Stimulated activated CD4-positive, alpha-beta T cell treated with anti-CD3 and anti-CD28 coated beads, Interleukin-4, amount 100 ng/mL, for 24 hours (primary cell): Measurements from ENCODE around the gene KAT2A.
A peak's percentile ranks its signal among the peaks of the same experiment; 100 is the strongest.
"Not testable (repeated sequence)": the region's sequence is repeated elsewhere in the genome, so short reads cannot be mapped to it uniquely, and the experiment has no call there.

Experiments
- DNase-seq: peaks from one replicate; pipeline ENCODE4 v3.0.0-alpha.2; 2020

Gene KAT2A

GRCh38 chr17:42120770-42121769, at the start of gene KAT2A:
Gene KAT2A, minus strand, starts transcription at chr17:42121367. Its CDS starts 63 bp downstream, at chr17:42121304.
- DNase-seq = peak; percentile 80

- no peak for DNase-seq
Measured at GRCh38 chr17:42169351-42169750, 48.2 kb upstream of the KAT2A start.

DNA sequence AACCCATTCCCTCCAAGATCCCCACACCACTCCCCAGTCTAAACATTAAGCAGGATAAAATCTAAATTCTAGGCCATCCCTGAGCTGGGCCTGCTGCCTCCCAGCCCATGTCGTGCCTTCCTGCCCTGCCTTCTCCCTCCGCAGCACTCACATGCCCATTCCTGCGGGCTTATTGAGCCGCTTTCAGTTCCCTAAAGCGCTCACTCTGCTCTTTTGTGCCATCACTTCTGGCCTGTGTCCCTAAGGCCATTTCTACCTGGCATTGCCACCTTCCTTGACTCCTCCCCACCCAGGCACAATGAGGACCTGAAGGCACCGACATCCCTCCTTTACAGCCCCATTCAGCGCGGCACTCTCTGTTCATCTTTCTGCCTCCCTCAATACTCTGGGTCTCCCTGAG, 46.6 kb upstream of the KAT2A start:
- DNase-seq = no peak

GRCh38 chr17:42166196-42166763, 45.1 kb upstream of the KAT2A start:
- DNase-seq = no peak

DNA sequence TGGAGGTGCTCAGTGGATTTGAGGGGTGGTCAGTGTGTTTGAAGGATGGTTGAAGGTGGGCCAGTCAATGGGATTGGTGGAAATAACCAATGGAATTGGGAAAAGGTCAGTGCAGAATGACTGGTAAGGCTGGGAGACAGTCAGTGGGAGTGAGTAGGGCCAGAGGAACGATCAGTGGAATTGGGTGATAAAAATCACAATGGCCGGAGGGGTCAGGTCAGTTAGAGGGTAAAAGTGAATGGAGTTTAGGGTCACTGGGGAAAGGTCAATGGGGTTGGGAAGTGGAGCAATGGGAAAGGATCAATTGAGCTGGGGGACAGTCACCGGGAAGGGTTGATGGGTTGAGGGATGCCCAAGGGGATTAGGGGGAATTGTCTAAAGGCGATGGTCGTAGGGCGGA, 44.6 kb upstream of the KAT2A start:
- no peak for DNase-seq

DNA sequence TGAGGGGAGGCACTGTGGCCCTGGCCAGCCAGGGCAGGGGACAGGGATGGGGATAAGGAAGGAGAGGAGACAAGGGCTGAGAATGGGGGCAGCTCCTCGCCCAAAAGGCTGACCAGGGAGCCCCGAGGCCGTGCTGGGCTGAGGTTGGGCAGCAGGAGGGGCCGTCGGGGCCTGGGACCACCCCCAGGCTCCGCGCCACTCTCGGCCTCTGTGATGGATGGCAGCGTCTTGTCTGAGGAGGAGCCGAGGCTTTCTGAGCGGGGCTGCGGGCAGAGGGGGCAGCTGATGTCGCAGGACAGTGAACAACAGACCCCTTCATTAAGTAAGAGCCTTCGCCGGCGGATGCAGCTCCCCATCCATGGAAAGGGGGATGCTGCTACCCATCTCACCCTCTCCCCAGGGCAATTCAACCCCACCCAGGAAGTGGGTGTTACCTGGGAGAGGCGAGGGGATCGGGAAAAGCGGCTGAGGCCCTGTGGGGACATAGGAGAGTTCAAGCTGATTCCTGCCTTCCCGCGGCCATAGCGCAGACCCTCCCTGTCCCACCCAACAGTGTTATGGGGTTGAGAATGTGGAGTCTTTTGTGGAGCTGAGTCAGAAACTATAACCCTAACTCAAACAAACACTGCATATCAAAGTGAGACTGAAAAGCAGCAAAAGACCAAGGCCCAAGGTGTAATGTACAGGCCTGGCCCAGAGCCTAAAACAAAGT, 42.7 kb upstream of the KAT2A start:
- DNase-seq = no peak

GRCh38 chr17:42163113-42163512, 41.9 kb upstream of the KAT2A start:
- peak; percentile 47 for DNase-seq

GRCh38 chr17:42160531-42160910, 39.4 kb upstream of the KAT2A start:
- DNase-seq = no peak

GRCh38 chr17:42159796-42160530, 38.8 kb upstream of the KAT2A start:
- no peak for DNase-seq

DNA sequence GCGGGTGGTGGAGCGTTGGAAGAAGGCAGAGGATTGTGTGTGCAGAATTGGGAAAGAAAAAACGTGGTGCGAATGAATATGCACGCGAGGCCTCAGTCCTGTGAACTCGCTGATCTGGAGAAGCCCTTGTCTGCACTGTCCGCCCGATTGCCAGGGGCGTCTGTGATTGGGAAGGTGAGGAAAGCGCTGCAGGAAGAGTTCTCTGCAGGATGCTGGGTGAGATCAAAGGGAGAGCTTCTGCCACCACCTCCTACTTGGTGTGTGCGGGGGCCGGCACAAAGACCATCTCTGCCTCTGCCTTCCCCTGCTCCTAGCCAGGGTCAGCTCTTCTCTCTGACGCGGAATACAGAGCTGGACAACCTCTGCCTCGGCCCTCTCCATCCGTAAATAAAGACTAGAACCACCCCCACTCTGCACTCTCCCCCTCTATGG, 34.5 kb upstream of the KAT2A start:
- no peak for DNase-seq

DNA sequence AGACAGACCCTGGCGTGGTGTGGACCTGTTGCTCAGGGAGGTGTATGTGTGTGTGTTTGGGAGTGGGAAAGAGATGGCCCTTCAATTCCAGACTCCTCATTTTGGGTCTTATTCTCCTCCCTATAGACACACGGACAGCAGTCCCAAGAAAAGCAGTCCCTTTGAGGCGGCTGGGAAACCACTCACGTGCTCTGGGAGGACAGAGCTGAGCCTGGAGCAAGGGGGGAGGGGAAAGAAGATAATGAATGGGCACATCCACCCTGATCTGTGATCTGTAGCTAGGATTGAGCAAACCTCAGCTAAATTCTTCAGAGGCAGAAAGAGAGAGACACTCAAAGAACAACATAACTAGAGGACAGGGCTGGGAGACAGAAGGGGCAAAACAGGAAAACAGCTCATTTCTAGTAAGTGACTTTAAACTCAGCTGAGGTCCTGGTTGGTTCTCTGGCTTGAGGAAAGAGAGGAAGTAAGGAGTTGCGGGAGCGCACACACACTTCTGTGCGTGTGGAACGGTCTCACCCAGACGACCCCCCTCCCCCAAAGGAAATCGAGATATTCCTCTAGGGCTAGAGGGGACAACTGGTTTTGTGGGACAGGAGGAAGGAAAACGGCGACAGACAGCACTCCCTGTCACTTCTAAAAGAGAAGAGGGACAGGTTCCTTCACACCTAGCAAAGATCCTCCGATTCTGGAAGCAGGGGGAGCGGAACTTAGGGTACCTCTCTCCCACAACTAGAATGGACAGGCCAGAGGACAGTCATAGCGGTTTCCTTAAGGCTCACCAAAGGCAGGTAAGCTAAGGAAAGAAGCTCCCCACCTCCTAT, 33.0 kb upstream of the KAT2A start:
- DNase-seq = no peak

- DNase-seq = no peak
Measured at GRCh38 chr17:42146911-42147607, 25.9 kb upstream of the KAT2A start.

GRCh38 chr17:42143138-42143537, 22.0 kb upstream of the KAT2A start:
- DNase-seq = not testable (repeated sequence)

DNA sequence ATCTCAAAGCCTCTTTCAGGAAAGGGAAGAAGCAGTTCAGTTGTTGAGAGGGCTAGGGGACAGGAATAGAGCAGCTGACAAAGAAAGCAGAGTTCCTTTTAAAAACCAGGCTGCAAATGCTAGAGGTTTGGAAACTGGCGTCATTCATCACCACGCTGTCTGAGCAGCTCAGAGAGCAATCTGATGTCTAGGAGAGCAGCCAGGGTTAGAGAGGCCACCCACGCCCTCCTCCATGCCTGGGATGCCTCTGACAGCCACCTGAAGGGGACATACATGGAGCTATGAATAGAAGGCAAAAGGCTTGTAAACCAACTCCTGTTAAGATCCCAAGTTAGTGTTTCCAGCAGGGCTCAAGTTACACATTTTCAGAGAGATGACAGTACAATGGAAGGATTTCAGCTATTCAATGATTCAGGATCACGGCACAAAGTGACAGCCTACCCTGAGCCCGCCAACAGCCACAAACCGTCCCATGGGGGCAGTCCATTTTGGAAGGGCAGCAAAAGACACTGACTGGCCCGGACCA, 21.3 kb upstream of the KAT2A start:
- DNase-seq = no peak

GRCh38 chr17:42141382-42141781, 20.2 kb upstream of the KAT2A start:
- DNase-seq = no peak

- not testable (repeated sequence) for DNase-seq
Measured at GRCh38 chr17:42140690-42141089, 19.5 kb upstream of the KAT2A start.

- no peak for DNase-seq
Measured at GRCh38 chr17:42138749-42139492, 17.8 kb upstream of the KAT2A start.

DNA sequence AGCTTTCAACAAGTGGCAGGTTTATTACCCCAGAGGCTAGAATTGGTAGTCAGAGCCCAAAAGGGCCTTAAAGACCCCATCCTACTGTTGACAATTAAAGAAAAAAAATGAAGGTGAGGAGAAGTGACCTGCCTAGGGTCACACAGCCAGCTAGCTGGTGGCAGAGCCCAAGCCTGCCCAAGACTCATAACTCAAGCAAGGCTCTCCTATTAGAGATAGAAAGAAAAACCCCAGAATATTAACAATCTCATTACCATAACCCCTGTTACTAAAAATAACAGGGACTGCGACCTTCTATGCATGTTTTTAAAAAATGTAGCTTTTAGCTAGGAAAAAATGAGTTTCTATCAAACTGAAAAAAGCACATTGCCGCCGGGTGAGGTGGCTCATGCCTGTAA, 15.5 kb upstream of the KAT2A start:
- DNase-seq = no peak

DNA sequence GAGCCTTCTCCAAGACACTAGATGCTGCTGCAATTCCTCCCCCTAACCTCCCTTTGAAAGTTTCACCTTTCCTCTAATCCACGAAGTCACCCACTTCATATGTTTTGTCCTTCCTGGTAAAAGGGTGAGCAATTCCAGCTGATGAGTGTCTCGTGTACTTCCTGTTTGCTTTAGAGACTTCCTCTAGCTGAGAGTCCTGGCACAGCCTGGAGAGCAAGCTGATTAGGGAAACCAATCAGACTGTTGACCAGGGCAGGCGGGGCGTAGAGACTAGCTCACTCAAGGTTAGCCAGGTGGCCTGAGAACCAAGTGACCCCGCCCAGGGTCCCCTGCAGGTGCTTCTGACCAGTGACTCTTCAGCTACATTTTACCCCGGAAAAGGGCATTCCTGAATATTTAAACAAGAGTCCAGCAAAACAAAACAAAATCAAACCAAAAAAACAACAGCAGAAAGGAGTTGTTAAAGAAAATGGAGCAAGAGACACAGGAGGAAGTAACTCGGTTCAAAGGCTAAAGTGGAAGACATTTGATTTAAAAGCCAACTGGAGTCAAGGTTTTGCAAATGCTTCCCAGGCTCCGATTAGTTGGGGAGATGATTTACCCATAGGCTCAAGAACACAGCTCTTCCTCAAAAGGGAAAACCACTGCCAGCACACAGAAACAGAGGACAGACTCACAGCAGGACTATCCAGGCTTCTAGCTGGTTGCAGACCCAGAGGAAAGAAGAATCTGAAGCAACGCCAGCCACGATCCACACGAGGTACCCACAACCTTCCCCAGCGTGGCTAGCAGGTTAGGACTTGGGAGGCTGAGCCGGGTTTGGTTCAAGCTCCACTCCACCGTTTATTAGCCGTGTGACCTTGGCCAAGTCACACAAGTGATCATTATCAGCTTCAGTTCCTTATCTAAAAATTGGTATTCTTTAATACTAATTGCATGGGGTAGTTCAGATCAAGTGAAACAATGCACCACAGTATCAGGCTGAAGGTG, 14.8 kb upstream of the KAT2A start:
- no peak for DNase-seq
